SK-N-SH (cell line): ENCODE data around the gene PTPRG.

ENCODE experiments used
- JUND ChIP-seq: IDR thresholded peaks from 2 replicates; pipeline ENCODE4 v1.4.0; 2012
- RAD21 ChIP-seq: IDR thresholded peaks from 2 replicates; pipeline ENCODE4 v1.6.1; 2012; ENCODE audit warnings: mild to moderate bottlenecking, low read length
- YY1 ChIP-seq: IDR thresholded peaks from 2 replicates; pipeline ENCODE4 v1.4.0; 2012; ENCODE audit warnings: low read depth, mild to moderate bottlenecking
- TF ChIP-seq, protein P1 (sequence below): fragments of 200-600 bp; sonication (generic); IDR thresholded peaks from 2 replicates; pipeline ENCODE4 v1.6.1; 2017; ENCODE audit warnings: antibody characterized with exemption, mild to moderate bottlenecking, moderate library complexity

DNA sequence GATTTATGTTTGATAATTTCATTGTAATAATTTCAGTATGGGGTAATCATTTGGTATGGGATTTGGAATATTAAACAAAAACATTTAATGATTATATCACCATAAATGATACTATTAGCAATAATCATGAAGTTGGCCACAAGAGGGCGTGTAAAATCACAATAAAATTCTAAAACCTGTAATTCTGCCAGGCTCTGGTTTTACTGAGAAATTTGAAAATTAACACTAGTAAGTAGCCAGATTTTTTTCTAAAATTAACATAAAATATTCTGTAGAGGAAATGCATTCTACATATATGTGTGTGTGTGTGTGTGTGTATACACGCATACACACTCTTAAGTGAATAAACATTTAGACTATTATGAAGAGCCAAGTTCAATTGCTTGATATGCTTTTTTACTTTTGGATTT, 771.5 kb downstream of the PTPRG start:
- TF ChIP-seq RAD21 (peak; percentile 62), JUND (no peak), YY1 (no peak)
- TF ChIP-seq, protein P1, sequence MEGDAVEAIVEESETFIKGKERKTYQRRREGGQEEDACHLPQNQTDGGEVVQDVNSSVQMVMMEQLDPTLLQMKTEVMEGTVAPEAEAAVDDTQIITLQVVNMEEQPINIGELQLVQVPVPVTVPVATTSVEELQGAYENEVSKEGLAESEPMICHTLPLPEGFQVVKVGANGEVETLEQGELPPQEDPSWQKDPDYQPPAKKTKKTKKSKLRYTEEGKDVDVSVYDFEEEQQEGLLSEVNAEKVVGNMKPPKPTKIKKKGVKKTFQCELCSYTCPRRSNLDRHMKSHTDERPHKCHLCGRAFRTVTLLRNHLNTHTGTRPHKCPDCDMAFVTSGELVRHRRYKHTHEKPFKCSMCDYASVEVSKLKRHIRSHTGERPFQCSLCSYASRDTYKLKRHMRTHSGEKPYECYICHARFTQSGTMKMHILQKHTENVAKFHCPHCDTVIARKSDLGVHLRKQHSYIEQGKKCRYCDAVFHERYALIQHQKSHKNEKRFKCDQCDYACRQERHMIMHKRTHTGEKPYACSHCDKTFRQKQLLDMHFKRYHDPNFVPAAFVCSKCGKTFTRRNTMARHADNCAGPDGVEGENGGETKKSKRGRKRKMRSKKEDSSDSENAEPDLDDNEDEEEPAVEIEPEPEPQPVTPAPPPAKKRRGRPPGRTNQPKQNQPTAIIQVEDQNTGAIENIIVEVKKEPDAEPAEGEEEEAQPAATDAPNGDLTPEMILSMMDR, result peak; percentile 83
